Right atrium auricular region (tissue), 2 donors: ENCODE data around the gene SLC31A1. TPM values are rescaled to one million over a fixed set of nuclear protein-coding genes. Genes with fewer than 3 reads are reported as not detected.

Experiments used
- DNase-seq: peaks from one replicate; pipeline ENCODE4 v3.0.0-alpha.2; 2019; ENCODE audit warnings: low spot score
- H3K27ac ChIP-seq, 2 donors: fragments of 200-600 bp; sonication (generic); 1 replicate in 1 of 2; 2 replicates in 1 of 2; pipeline ENCODE4 v1.5.1; 2016 to 2019
- H3K27me3 ChIP-seq, 2 donors: fragments of 200-600 bp; sonication (generic); one replicate each; pipeline versions ENCODE4 v1.5.1 to v1.6.0; 2017 to 2019
- H3K36me3 ChIP-seq: fragments of 200-600 bp; sonication (generic); one replicate; pipeline ENCODE4 v1.5.1; 2016
- H3K4me1 ChIP-seq, 2 donors: fragments of 200-600 bp; sonication (generic); one replicate each; pipeline versions ENCODE4 v1.5.1 to v1.6.0; 2017 to 2019
- H3K4me3 ChIP-seq, 2 donors: fragments of 200-600 bp; sonication (generic); 1 replicate in 1 of 2; 2 replicates in 1 of 2; pipeline ENCODE4 v1.5.1; 2017 to 2019; ENCODE audit warnings: mild to moderate bottlenecking in 1 of 2, moderate library complexity in 1 of 2
- H3K9me3 ChIP-seq, 2 donors: fragments of 200-600 bp; sonication (generic); one replicate each; pipeline ENCODE4 v1.5.1; 2019
- total RNA-seq, 2 donors: library from RNA; depleted of rRNA; stranded (reverse); fragments of >200 nt; gene quantifications; one replicate each; pipeline ENCODE4 v1.1.0, GENCODE V29; 2016
- TF ChIP-seq, protein P1 (sequence below), 2 donors: fragments of 200-600 bp; sonication (generic); IDR thresholded peaks; one replicate each; pipeline ENCODE4 v1.5.1; 2019; ENCODE audit warnings: antibody characterized with exemption in 2 of 2

The SLC31A1 gene
- total RNA-seq, 2 donors from 2014 or later = 10.0 to 11.1 TPM

DNA sequence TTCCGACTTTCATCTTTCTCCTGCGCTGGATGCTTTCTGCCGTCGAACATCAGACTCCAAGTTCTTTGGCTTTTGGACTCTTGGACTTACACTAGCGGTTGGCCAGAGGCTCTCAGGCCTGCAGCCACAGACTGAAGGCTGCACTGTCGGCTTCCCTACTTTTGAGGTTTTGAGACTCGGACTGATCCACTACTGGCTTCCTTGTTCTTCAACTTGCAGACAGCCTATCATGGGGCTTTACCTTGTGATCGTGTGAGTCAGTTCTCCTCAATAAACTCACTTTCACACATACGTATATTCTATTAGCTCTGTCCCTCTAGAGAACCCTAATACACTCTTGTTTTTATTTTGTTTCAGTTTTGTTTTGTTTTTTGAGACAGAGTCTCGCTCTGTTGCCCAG is 10.5 kb upstream of the SLC31A1 start:
- Histone ChIP-seq H3K9me3 (no peaks in the 10 kb centered on the region), H3K27ac (no peak overlapping the region), H3K36me3 (peaks cover 51% of the 10 kb centered on the region), H3K4me1 (no peaks in the 10 kb centered on the region), H3K27me3 (no peaks in the 10 kb centered on the region), H3K4me3 (no peak overlapping the region)
- TF ChIP-seq, protein P1, sequence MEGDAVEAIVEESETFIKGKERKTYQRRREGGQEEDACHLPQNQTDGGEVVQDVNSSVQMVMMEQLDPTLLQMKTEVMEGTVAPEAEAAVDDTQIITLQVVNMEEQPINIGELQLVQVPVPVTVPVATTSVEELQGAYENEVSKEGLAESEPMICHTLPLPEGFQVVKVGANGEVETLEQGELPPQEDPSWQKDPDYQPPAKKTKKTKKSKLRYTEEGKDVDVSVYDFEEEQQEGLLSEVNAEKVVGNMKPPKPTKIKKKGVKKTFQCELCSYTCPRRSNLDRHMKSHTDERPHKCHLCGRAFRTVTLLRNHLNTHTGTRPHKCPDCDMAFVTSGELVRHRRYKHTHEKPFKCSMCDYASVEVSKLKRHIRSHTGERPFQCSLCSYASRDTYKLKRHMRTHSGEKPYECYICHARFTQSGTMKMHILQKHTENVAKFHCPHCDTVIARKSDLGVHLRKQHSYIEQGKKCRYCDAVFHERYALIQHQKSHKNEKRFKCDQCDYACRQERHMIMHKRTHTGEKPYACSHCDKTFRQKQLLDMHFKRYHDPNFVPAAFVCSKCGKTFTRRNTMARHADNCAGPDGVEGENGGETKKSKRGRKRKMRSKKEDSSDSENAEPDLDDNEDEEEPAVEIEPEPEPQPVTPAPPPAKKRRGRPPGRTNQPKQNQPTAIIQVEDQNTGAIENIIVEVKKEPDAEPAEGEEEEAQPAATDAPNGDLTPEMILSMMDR (IDR thresholded peaks at IDR 0.05) = no peak
- no peak for DNase-seq

DNA sequence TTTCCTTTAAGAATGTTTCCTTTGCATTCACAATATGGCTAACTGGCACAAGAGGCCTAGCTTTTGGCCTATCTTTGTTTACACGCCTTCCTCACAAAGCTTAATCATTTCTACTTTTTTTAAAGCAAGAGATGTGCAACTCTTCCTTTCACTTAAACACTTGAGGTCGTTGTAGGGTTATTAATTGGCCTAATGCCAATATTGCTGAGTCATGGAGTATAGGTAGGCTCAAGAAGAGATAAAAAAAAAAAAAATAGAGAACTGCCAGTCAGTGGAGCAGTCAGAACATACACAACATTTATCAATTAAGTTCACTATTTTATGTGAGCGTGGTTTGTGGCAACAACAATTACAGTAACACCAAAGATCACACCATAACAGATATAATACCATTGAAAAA is 6.2 kb upstream of the SLC31A1 start:
- no peaks in the 10 kb centered on the region for H3K27me3 ChIP-seq
- H3K4me1 ChIP-seq = peaks cover 0 to 11% of the 10 kb centered on the region in 2 donors
- H3K9me3 ChIP-seq = no peaks in the 10 kb centered on the region
- no peak overlapping the region for H3K27ac ChIP-seq
- no peak overlapping the region for H3K4me3 ChIP-seq
- peaks cover 13% of the 10 kb centered on the region for H3K36me3 ChIP-seq
- DNase-seq = no peak
- TF ChIP-seq, protein P1 (IDR thresholded peaks at IDR 0.05) = no peak

DNA sequence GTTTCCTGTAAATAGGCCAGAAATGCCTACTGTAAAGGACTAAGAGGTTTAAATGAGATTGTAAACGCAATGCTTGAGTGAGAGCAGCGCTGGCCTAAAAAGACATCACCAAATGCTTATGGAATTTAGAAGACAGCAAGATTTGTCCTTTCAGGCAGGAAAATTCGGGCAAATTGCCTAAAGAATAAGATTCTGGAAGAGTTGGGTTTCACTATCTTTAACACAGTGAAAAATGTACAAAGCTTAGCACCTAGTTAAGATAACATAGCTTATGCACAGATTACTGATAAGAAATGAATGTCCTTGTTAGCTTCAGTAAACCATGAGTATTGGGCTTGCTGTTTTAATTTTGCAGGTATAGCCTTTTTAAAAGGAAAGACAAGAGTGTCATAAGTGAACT is 4.9 kb upstream of the SLC31A1 start:
- Histone ChIP-seq H3K9me3 (no peaks in the 10 kb centered on the region), H3K4me1 (peaks cover 0 to 17% of the 10 kb centered on the region in 2 donors), H3K27me3 (no peaks in the 10 kb centered on the region), H3K4me3 (no peak overlapping the region), H3K27ac (no peak overlapping the region), H3K36me3 (peaks cover 5% of the 10 kb centered on the region)
- TF ChIP-seq, protein P1 (IDR thresholded peaks at IDR 0.05) = no peak
- DNase-seq = no peak

DNA sequence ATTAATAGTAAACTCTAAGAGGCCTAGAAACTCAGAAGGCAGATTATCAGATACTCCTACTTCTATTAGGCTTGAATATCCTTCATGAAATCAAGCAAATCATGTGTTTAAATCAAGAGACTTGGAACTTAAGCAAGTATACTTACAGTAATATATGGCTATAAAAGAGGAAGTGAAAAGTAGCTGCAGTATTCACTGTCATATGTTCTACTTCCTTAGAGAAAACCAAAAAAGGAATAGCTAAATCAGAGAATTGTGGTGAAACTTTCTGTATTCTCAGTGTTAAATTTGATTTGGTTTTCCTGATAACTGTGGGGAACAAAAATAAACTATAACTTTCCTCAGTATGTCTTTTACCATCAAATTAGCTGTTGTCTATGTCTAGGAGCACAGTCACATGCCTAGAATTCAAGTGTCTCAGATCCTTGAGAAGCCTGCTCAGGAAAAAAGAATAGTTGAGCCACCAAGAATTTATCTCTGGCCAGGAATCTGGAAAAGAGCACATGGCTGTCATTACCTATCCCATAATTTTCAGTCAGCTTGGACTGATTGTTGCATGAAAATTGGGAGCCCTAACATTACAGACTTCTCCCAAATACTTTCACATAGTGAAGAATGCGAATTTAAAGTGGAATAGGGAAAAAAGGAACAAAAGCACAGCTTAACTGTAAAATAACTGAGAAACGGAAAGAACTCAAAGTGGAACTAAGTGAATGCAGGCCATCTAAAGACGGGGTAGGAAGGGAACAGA is 2.0 kb upstream of the SLC31A1 start:
- peak overlapping the region; percentile 7 to 40 for H3K27ac ChIP-seq
- H3K4me1 ChIP-seq = peaks cover 0 to 38% of the 10 kb centered on the region in 2 donors
- H3K9me3 ChIP-seq = no peaks in the 10 kb centered on the region
- H3K36me3 ChIP-seq = peaks cover 5% of the 10 kb centered on the region
- no peak overlapping the region for H3K4me3 ChIP-seq
- TF ChIP-seq, protein P1 (IDR thresholded peaks at IDR 0.05) = no peak
- H3K27me3 ChIP-seq = no peaks in the 10 kb centered on the region
- DNase-seq = no peak

DNA sequence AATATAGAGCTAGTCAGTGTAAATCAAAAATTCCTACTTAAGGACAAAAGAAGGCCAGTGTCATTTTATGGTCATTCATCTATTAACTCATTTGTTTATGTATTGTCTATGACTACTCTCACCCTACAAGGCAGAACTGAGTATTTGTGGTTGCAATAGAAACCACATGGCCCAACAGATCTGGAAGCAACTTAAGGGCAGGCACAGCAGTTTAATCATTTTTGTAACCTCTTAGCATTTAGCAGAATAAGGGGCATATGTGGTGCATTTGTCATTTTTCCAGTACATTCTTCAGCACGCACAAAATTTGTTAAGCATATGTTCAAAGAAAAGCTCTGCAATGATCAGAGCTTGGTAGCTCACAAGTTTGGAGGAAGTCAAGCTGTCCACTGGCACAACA is 1.4 kb upstream of the SLC31A1 start:
- peaks cover 5% of the 10 kb centered on the region for H3K36me3 ChIP-seq
- no peaks in the 10 kb centered on the region for H3K27me3 ChIP-seq
- H3K9me3 ChIP-seq = no peaks in the 10 kb centered on the region
- no peak for DNase-seq
- H3K4me1 ChIP-seq = peaks cover 0 to 38% of the 10 kb centered on the region in 2 donors
- H3K4me3 ChIP-seq = peak overlapping the region; percentile 83 to 97
- peak overlapping the region; percentile 7 to 91 for H3K27ac ChIP-seq
- TF ChIP-seq, protein P1 (IDR thresholded peaks at IDR 0.05) = no peak
